HG02885 (cell line): ENCODE data around the gene LDLRAD1.
"Not testable (repeated sequence)": the region's sequence is repeated elsewhere in the genome, so short reads cannot be mapped to it uniquely, and the experiment has no call there.

Experiments used
- ATAC-seq: cut with Tn5 transposase; IDR thresholded peaks from one replicate; pipeline ENCODE4 v1.9.1; 2021; ENCODE audit warnings: mild to moderate bottlenecking; ENCODE audit not compliant: unreplicated experiment, poor library complexity

Gene LDLRAD1

DNA sequence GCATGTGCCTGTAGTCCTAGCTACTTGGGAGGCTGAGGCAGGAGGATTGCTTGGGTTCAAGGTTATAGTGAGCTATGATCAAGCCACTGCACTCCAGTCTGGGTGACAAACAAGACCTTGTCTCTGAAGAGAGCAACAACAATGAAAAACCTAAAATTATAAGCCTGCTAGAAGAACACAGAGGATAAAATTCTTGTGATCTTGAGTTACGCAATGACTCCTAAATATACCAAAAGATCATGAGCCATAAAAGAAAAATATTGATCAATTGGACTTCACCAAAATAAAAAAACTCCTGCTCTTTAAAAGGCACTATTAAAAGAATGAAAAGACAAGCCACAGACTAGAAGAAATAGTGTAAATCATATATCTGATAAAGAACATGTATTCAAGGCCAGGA lies 22.3 kb downstream of the LDLRAD1 start:
- ATAC-seq = no peak

DNA sequence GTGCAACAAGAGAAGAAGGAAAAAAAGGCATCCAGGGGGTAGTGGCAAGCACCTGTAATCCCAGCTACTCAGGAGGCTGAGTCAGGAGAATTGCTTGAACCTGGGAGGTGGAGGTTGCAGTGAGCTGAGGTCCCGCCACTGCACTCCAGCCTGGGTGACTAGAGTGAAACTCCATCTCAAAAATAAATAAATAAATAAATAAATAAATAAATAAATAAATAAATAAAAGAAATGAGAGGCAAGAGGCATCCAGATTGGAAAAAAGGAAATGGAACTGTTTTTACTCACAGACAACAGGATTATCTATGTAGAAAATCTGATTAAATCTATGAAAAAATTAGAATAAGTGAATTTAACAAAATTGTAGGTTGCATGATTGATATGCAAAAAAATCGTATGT lies 23.5 kb downstream of the LDLRAD1 start:
- ATAC-seq = not testable (repeated sequence)

DNA sequence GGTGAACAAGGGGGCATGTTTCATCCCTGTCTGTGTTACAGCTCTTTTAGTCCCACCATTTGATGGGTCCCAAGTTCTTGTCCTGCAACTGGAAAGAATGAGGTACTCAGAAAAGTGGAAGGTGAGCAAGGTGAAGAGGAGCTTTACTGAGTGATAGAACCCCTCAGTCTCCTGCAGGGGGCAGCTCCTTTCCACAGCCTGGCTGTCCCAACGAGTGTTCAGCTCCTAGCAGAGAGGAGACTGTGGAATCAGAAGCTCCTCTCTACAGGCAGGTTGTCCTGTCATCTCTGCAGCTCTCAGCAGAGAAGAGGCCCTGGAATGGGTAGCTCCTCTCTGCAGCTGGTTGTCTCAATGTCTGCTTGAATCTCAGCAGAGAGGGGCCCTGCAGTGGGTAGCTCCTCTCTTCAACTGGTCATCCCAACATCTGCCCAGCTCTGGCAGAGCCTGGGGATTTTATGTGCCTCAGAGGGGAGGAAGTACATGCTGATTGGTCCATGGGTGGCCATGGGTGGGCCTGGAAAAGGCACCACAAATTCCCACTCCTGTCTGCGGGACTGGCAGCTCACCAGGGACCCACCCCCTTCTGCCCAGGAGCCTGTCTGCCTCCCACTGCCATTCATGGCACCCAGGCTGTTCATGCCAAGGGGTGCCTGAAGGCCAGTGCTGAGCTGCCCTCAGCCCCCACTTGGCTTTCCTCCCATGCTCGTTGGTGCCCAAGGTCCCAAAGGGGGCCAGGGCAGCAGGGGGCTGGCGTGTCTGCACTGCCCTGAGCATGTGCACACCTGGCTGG lies 25.7 kb downstream of the LDLRAD1 start:
- ATAC-seq = no peak

DNA sequence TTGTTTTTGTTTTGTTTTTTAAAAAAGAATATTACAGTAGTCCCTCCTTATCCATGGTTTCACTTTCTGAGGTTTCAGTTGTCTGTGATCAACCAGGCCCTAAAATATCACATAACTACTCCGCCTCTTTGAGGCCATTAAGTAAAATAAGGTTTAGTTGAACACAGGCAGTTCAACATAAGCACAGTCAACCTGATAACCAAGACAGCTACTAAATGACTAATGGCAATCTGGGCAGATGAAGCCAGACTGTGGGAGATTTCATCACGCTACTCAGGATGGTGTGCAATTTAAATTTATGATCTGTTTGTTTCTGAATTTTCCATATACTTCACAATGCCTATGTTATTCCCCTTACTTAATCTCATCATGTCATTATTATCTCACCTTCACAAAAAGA lies 30.1 kb downstream of the LDLRAD1 start:
- ATAC-seq = no peak

DNA sequence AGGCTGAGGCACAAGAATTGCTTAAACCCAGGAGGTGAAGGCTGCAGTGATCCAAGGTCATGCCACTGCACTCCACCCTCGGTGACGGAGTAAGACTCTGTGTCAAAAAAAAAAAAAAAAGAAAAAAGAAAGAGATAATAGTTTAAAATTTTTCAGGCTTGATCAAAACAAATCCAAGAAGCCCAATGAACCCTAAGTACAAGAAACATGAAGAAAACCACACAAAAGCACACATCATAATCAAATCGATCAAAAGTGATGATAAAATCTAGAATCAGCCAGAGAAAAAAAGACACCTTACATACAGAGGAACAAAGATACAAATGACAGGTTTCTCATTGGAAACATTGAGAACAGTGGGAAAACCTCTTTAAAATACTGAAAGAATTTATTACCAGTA lies 31.5 kb downstream of the LDLRAD1 start:
- no peak for ATAC-seq

DNA sequence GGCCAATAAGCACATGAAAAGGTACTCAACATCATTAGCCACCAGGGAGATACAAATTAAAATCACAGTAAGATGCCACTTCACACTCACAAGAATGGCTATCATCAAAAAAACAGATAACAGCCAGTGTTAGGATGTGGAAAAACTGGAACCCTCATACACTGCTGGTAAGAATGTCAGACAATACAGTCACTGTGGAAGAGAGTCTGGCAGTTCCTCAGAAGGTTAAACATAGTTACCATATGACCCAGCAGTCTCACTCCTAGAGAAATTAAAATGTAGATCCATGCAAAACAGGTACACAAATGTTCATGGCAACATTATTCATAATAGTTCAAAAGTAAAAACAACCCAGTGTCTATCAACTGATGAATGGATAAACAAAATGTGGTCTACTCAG lies 33.3 kb downstream of the LDLRAD1 start:
- no peak for ATAC-seq

DNA sequence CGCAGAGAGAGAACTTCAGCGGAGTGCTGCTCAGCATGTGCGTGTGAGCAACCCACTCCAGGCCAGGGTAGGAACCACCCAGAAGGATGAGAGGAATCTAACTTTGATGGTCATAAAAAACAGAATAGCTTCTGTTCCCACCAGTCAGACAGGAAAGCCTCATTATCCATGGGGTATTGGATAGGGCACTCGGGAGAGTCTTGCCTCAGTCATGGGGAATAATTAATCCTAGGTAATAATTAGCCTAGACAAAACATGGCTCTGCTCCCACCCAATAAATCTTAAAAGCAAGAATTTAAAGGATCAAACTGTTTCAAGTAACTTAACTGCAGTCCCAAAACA lies 35.3 kb downstream of the LDLRAD1 start:
- ATAC-seq = no peak

DNA sequence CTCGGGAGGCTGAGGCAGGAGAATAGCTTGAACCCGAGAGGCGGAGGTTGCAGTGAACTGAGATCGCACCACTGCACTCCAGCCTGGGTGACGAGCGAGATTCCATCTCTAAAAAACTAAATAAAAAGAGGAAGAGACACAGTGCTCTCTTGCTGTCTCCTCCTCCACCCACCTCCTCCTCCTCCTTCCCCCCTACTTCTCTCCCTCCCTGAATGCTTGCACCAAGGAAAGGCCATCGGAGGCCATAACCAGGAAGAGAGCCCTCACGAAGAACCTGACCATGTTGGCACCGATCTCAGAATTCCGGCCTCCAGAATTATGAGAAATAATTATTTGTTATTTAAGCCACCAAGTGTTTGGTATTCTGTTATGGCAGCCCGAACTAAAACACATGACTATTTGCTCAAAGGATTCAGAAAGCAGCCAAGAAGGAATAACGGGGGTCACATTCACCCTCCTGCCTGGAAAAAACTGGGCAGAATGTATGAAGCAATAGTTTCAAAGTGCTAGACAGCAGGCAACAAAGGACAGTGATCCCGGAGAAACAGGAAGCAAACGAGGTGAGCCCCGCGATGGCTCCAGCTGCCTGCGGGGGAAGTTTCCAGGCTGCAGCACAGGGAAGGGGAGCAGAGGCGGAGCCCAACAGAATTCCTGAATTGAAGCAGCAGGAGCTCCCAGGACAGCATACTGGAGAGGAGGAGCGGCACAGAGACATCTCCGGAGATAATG lies 35.8 kb downstream of the LDLRAD1 start:
- no peak for ATAC-seq

DNA sequence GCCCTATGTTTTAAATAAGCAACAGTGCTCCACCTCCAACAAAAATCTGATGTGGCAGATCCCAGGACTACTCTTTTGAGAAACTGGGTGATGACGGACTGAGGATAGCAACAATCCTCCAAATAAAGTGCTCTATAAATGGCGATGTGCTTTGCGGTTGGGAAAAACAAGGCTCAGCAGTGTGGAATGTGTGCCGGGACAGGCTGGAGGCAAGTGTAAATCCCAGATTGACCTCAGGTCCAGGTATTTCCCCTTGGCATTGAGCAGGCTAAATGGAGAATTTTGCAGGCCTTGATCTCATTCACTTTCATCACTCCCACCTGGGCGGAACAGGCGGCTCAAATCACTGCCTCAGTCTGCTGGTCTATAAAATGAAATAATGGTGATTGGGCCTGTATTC lies 36.8 kb downstream of the LDLRAD1 start:
- no peak for ATAC-seq

DNA sequence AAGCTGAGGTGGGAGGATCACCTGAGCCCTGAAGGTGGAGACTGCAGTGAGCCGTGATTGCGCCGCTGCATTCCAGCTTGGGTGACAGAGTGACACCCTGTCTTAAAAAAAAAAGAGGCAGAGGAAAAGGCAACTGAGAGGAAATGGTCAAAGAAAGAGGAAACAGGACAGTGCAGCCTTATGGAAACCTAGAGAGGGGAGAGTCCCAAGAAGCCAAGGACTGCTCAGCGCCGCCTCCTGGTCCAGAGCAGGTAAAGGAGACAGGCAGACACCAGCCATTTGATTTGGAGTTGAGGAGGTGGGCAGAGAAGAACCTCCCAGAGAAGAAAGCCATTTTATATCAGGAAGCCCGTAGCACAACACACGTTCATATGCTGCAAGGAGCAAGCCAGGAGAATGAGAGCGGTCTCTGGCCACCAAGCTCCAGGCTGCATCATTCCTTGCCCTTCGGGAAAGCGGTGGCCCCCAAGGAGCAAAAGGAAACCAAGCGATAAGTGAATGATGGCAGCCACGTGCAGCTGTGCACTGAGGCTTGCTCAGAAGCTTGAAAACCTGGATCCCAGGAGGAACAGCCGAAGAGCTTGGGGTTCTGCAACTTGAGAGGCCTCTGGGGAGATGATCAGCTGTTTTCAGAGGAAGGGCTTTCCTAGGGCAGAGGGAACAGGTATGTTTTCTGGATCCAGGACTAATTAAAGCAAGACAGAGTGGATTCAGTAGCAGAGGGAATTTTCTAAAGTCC lies 38.1 kb downstream of the LDLRAD1 start:
- no peak for ATAC-seq

DNA sequence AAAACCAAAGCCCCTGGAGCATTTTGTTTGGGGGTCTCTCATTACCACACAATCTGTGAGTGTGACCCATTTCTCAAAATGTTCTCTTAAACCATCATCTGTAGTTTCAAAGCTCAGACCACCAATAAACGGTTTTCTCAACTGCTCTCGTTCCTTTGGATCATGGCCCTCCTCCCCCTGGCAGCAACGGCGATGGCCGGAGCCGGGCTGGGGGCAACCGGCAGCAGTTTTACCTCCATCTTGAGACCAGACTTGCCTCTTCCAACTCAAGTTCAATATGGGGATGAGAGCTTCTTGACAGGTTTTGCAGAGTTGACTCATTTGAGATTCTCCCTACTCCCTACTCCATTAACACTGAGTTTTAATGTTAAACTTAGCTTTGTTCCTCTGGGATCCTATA lies 42.1 kb downstream of the LDLRAD1 start:
- no peak for ATAC-seq

DNA sequence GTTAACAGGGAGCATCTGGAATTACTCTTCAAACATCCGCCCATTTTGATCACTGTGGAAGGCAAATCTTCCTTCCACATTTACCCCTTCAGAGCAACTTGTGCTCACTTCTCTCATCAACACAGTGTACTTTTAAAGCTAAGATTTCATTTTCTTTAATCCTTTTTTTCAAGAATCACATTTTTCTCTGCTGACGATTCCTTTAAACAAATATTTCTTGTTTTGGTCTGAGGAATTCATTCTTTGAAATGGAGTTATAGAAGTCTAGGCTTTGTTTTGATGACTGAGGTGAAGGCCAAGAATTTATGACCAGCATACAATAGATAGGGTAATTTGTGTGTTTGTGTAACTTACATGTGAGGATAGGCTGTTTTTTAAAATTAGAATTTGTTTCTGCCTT lies 46.3 kb downstream of the LDLRAD1 start:
- ATAC-seq = no peak

DNA sequence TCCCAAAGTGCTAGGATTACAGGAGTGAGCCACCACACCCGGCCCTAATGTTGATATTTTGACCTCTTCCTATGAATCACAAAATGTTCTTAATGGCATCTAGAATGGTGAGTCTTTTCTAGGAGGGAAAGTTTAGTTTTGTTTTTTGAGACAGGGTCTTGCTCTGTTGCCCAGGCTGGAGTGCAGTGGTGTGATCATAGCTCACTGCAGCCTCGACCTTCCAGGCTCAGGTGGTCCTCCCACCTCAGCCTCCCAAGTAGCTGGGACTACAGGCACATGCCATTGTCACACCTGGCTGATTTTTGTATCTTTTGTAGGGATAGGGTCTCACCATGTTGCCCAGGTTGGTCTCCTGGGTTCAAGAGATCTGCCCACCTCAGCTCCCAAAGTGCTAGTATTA lies 48.7 kb downstream of the LDLRAD1 start:
- not testable (repeated sequence) for ATAC-seq

DNA sequence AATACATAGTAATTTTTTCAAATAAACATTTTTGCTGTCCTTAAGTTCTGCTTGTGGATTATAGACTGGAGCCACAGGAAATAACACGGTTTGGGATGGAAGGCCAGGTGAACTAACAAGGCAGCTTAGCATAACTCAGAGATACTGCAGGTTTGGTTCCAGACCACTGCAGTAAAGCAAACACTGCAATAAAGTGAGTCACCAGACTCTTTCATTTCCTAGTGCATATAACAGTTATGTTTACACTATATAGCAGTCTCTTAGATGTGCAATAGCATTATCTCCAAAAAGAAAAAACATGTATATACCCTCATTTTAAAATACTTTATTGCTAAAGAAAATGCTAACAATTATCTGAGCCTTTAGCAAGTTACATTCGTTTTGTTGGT lies 49.9 kb downstream of the LDLRAD1 start:
- ATAC-seq = no peak

DNA sequence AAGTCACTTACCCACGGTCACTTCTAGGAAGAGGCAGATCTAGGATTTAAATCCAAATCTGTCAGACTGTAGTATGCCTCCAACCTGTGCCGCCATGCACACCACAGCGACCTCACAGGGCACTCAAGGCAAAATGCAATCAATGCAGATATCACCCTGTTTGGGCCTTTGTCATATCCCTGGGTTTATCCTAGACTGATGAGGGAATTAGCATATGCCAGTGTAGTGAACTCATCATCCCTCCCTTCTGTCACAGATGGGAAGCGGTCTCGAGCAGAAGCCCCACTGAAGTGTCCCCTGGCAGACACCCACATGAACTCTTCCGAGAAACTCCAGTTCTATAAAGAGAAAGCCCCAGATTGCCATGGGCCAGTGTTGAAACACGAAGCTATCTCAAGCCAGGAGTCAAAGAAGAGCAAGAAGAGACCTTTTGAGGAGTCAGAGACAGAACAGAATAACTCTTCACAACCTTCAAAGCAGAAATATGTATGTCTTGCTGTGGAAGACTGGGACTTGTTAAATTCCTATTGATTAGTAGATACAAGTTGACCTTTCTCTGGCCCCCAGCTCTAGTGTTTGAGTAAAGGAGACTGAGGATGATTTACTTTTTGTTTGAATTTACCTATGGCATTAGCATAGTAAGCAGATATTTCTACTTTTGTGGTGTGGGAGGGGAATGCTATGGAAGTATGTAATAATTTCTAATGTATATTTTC lies 50.4 kb downstream of the LDLRAD1 start:
- no peak for ATAC-seq

DNA sequence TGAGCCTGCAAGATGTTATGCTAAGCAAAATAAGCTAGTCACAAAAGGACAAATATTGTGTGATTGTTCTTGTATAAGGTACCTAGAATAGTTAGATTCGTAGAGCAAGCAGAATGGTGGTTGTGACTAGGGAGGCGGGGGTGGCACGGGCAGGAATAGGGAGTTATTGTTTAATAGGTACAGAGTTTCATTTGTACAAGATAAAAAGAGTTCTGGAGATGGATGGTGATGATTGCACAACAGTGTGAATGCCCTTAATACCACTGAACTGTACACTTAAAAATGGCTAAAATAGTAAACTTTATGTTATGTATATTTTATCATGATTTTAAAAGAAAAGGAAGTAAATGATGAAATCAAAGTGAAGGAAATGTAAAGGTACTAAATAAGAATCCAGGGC lies 51.2 kb downstream of the LDLRAD1 start:
- no peak for ATAC-seq

DNA sequence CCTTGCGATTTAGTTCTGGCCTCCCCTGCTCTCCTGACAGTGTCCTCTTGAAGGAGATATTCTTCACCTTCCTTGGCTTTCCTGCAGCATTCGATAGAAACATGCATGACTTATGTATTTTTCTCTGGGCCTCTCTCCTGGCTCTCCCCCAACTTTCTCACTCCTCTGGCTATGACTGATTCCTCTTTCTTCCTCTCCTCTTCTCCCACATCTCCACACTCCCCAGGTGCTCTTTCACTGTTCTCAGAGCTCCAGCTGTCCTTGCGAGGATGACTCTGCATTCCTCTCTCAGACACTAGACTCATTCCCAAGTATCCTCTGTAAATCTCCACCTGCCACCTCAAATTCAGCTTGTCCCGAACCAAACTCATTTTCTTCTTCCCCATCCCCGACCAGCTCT lies 53.9 kb downstream of the LDLRAD1 start:
- no peak for ATAC-seq

DNA sequence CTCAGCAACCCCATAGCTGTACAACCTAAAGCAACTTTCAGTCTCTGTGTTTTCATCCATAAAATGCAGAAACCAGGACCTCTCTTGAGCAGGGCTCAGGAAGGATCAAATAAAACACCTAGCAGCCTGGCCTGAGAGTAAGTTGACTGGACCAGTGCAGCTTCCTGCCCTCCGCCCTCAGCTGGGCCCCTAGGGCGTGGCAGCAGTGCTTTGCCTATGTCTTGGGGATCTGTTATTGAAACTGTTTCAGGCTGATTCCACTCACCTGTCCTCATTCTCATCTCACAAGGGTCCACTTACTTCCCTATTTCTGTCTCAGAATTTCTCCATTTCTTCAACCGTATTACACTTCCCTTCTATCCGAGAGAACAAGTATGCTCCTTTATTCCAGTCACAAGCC lies 54.5 kb downstream of the LDLRAD1 start:
- no peak for ATAC-seq

DNA sequence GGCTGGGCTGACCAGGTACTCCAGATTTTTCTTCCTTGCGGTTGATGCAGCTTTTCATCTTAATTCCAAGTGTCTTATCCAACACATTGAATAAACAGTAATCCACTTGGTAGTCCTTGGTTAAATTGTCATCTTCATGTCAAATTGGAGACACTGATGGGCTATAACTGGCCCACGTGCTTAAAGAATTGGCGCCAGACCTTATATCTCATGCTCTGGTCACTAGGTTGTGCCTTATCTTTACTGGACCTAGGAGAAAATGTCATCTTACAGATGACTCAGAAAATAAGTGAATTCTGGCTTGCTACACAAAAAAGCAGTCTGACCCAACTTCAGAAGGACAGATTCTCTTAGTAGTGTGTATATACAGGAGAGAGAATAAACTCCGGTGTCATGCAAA lies 55.6 kb downstream of the LDLRAD1 start:
- ATAC-seq = no peak

DNA sequence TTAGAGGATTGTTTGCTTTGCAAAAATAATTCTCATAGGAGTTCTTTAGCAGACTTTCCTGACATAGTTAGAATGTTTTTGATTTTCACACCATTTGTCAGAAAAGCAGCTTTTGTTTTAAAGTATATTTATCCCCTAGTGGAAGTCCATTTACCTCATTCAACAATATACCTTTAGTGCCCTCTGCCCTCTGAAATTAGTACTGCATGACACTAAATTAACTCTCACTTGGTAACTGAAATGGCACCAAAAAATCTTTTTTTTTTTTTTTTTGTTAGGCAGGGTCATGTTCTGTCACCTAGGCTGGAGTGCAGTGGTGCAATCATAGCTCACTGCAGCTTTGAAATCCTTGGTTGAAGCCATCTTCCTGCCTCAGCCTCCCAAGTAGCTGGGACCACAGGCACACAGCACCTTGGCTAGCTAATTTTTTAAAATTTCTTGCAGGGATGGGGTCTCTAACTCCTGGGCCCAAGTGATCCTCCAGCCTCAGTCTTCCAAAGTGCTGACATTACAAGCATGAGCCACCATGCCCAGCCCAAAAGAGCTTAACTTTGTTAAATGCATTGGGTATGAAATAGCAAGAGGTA lies 58.2 kb downstream of the LDLRAD1 start:
- ATAC-seq = no peak
